NT2/D1 (cell line): ENCODE data around the gene WDR77.

Experiments used
- DNase-seq: peaks from one replicate; pipeline ENCODE4 v3.0.0-alpha.2; 2011; ENCODE audit warnings: low read depth, low spot score
- H3K27me3 ChIP-seq: 2 replicates; pipeline ENCODE4 v1.6.0; 2011; ENCODE audit warnings: mild to moderate bottlenecking; ENCODE audit not compliant: insufficient read length, insufficient read depth
- H3K36me3 ChIP-seq: 2 replicates; pipeline ENCODE4 v1.6.1; 2011; ENCODE audit warnings: mild to moderate bottlenecking, low read length, mixed read lengths; ENCODE audit not compliant: insufficient read depth, insufficient read length
- H3K4me1 ChIP-seq: 2 replicates; pipeline ENCODE4 v1.5.1; 2011; ENCODE audit not compliant: insufficient read depth, insufficient read length
- H3K4me3 ChIP-seq: 2 replicates; pipeline ENCODE4 v1.5.1; 2011; ENCODE audit warnings: low read depth; ENCODE audit not compliant: insufficient read length
- H3K9ac ChIP-seq: 2 replicates; pipeline ENCODE4 v1.6.0; 2011; ENCODE audit warnings: low read depth; ENCODE audit not compliant: insufficient read length
- H3K9me3 ChIP-seq: 2 replicates; pipeline ENCODE4 v1.5.1; 2011; ENCODE audit warnings: mild to moderate bottlenecking, low read length; ENCODE audit not compliant: insufficient read depth
- SUZ12 ChIP-seq: IDR thresholded peaks from 2 replicates; pipeline ENCODE4 v1.6.1; 2011; ENCODE audit not compliant: insufficient read length, insufficient read depth; ENCODE audit errors: extremely low read depth
- YY1 ChIP-seq: IDR thresholded peaks from 2 replicates; pipeline ENCODE4 v1.6.1; 2011; ENCODE audit not compliant: insufficient read length, insufficient read depth
- ZNF274 ChIP-seq: IDR thresholded peaks from 2 replicates; pipeline ENCODE4 v1.6.1; 2011; ENCODE audit warnings: mild to moderate bottlenecking, low read depth, low read length

The WDR77 gene

DNA sequence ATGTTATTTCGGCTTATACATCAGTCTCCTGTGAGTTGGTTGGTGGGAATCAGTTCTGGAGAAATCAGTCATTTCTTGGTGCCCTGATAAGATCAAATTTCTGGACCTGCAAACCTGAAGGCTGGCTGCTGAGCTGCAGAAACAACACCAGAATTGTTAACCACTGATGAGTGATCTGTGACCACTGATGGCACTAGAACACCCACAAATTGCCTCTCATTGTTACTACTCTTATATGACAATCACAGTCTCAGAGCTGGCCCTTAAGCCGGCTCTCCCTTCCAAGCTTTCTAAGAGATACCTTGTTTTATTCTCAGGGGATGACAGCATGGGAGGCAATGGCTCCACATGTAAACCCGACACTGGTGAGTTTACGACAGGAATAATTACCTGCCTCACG lies 26.6 kb upstream of the WDR77 start:
- Histone ChIP-seq H3K9me3 (no peaks in the 10 kb centered on the region), H3K9ac (no peak overlapping the region), H3K36me3 (no peaks in the 10 kb centered on the region), H3K4me1 (no peaks in the 10 kb centered on the region), H3K4me3 (no peak overlapping the region), H3K27me3 (no peaks in the 10 kb centered on the region)
- no peak for TF ChIP-seq ZNF274
- TF ChIP-seq SUZ12, result no peak
- TF ChIP-seq YY1, result no peak
- no peak for DNase-seq

DNA sequence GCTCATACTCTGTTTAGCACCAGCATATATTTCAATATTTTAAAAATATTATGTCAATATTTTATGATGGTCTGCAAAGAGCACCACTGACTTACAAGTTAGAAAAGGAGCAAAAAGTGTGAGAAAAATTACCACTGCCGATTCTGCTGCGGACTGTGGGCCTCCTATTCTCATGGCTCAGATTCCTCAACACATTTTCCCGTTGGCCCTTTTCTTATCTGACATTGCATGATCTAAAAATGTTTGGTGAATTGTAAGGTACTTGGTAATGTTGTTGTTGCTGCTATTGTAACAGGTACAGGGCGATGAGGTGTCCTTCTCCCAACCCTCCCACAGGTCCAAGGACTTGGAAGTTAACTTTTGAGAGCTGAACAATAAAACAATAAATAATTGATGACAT lies 25.5 kb upstream of the WDR77 start:
- no peaks in the 10 kb centered on the region for H3K9me3 ChIP-seq
- no peaks in the 10 kb centered on the region for H3K27me3 ChIP-seq
- H3K9ac ChIP-seq, result no peak overlapping the region
- H3K4me1 ChIP-seq, result no peaks in the 10 kb centered on the region
- no peak overlapping the region for H3K4me3 ChIP-seq
- DNase-seq, result no peak
- H3K36me3 ChIP-seq, result peaks cover 1% of the 10 kb centered on the region
- TF ChIP-seq YY1 (no peak), ZNF274 (no peak), SUZ12 (no peak)

DNA sequence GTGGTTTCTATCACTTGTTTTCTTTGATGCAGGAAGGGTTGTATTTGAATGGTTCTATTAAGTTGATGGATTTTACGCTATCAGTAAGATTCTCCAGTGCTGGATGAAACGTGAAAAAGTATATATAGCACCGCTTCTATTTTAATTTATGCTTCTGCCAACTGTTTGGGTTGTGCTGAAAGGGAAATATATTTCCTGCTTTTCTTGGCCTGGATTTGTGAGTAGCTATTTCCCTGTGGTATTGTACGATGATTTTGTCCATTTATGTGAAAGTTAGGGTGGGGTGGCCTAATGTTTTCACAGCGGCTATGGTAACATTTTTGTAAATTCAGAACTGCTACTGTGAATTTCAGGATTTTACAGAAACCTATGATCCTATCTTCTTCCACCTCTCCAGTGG lies 25.1 kb upstream of the WDR77 start:
- H3K4me1 ChIP-seq, result no peaks in the 10 kb centered on the region
- no peak overlapping the region for H3K9ac ChIP-seq
- TF ChIP-seq ZNF274, result no peak
- no peak for TF ChIP-seq YY1
- no peak for TF ChIP-seq SUZ12
- no peaks in the 10 kb centered on the region for H3K27me3 ChIP-seq
- DNase-seq, result no peak
- no peaks in the 10 kb centered on the region for H3K9me3 ChIP-seq
- peaks cover 3% of the 10 kb centered on the region for H3K36me3 ChIP-seq
- no peak overlapping the region for H3K4me3 ChIP-seq

- H3K36me3 ChIP-seq, result peaks cover 11% of the 10 kb centered on the region
- no peaks in the 10 kb centered on the region for H3K4me1 ChIP-seq
- DNase-seq, result no peak
- H3K9me3 ChIP-seq, result no peaks in the 10 kb centered on the region
- H3K4me3 ChIP-seq, result no peak overlapping the region
- no peaks in the 10 kb centered on the region for H3K27me3 ChIP-seq
- TF ChIP-seq ZNF274 (no peak), SUZ12 (no peak), YY1 (no peak)
- no peak overlapping the region for H3K9ac ChIP-seq
These were observed 22.5 kb upstream of the WDR77 start for GRCh38 chr1:111471538-111471937.

- no peaks in the 10 kb centered on the region for H3K4me1 ChIP-seq
- no peak overlapping the region for H3K4me3 ChIP-seq
- DNase-seq, result no peak
- no peak overlapping the region for H3K9ac ChIP-seq
- H3K27me3 ChIP-seq, result no peaks in the 10 kb centered on the region
- TF ChIP-seq SUZ12 (no peak), ZNF274 (no peak), YY1 (no peak)
- H3K9me3 ChIP-seq, result no peaks in the 10 kb centered on the region
- peaks cover 11% of the 10 kb centered on the region for H3K36me3 ChIP-seq
These were observed 22.0 kb upstream of the WDR77 start for GRCh38 chr1:111471012-111471411.

DNA sequence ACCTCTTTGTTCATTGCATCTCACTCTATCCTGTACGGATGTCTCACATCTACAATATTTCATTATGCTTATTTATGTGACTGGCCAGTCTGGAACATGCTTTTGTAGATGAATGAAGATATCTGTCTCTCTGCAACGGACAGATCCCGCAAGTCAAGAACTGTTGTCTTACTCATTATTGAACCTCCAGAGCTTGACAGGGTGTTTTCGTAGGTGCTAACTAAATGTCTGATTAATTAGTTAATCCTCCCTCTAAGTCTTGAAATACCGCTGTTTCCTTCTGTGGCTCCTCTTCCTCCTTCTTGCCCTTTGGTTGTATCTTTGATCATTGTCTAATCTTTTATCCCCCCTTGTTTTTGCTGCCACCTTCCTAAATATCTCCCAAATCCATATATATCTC lies 21.5 kb upstream of the WDR77 start:
- Histone ChIP-seq H3K27me3 (no peaks in the 10 kb centered on the region), H3K9me3 (no peaks in the 10 kb centered on the region), H3K9ac (no peak overlapping the region), H3K4me1 (no peaks in the 10 kb centered on the region), H3K36me3 (peaks cover 11% of the 10 kb centered on the region), H3K4me3 (no peak overlapping the region)
- no peak for TF ChIP-seq YY1
- no peak for TF ChIP-seq ZNF274
- DNase-seq, result no peak

DNA sequence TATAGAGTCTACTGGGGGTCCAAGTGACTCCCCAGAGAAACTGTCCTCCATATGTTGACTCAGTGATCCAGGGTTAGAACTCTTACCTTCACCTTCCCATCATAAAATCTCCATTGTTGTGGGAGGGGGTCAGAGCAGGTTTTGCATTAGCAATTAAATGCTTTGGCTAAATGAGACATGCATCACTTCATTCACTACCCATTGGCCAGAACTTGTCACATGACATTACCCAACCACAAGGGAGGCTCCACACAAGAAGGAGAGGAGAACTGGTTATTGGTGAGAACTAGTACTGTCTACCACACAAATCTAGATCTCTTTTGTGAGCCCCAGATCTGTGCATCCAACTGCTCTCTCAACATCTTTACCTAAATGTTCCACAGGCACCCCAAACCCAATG lies 20.5 kb upstream of the WDR77 start:
- no peak overlapping the region for H3K9ac ChIP-seq
- peaks cover 11% of the 10 kb centered on the region for H3K36me3 ChIP-seq
- no peak for DNase-seq
- H3K27me3 ChIP-seq, result no peaks in the 10 kb centered on the region
- H3K9me3 ChIP-seq, result no peaks in the 10 kb centered on the region
- TF ChIP-seq ZNF274, result no peak
- no peaks in the 10 kb centered on the region for H3K4me1 ChIP-seq
- no peak overlapping the region for H3K4me3 ChIP-seq

- Histone ChIP-seq H3K36me3 (peaks cover 14% of the 10 kb centered on the region), H3K9ac (no peak overlapping the region), H3K4me3 (no peak overlapping the region), H3K9me3 (no peaks in the 10 kb centered on the region), H3K27me3 (no peaks in the 10 kb centered on the region), H3K4me1 (no peaks in the 10 kb centered on the region)
- no peak for TF ChIP-seq YY1
- no peak for TF ChIP-seq ZNF274
- TF ChIP-seq SUZ12, result no peak
- DNase-seq, result no peak
These were observed 19.7 kb upstream of the WDR77 start for GRCh38 chr1:111468717-111469100.
